BE2C (cell line): ENCODE results near the gene TXNRD1.

Source experiments
- DNase-seq: peaks from one replicate; pipeline ENCODE4 v3.0.0-alpha.2; 2020
- H3K27me3 ChIP-seq: fragments of 250-450 bp; sonication (Bioruptor Pico); 2 replicates; pipeline ENCODE4 v1.5.1; 2020; ENCODE audit warnings: mild to moderate bottlenecking
- H3K36me3 ChIP-seq: fragments of 250-450 bp; sonication (Bioruptor Pico); 2 replicates; pipeline ENCODE4 v1.5.1; 2020; ENCODE audit warnings: mild to moderate bottlenecking
- H3K4me1 ChIP-seq: fragments of 250-450 bp; sonication (Bioruptor Pico); 2 replicates; pipeline ENCODE4 v1.5.1; 2020
- H3K4me3 ChIP-seq: 2 replicates; pipeline ENCODE4 v1.5.1; 2011; ENCODE audit warnings: low read depth, low read length
- H3K9me3 ChIP-seq: fragments of 250-450 bp; sonication (Bioruptor Pico); 2 replicates; pipeline ENCODE4 v1.5.1; 2020
- TF ChIP-seq, protein P1 (sequence below): IDR thresholded peaks from 2 replicates; pipeline ENCODE4 v1.5.1; 2012; ENCODE audit warnings: mild to moderate bottlenecking, low read depth, low read length

TXNRD1 gene

GRCh38 chr12:104345234-104346066 lies 129.9 kb downstream of the TXNRD1 start:
- Histone ChIP-seq H3K36me3 (peaks cover 79% of the 10 kb centered on the region), H3K27me3 (no peaks in the 10 kb centered on the region)
- TF ChIP-seq, protein P1, sequence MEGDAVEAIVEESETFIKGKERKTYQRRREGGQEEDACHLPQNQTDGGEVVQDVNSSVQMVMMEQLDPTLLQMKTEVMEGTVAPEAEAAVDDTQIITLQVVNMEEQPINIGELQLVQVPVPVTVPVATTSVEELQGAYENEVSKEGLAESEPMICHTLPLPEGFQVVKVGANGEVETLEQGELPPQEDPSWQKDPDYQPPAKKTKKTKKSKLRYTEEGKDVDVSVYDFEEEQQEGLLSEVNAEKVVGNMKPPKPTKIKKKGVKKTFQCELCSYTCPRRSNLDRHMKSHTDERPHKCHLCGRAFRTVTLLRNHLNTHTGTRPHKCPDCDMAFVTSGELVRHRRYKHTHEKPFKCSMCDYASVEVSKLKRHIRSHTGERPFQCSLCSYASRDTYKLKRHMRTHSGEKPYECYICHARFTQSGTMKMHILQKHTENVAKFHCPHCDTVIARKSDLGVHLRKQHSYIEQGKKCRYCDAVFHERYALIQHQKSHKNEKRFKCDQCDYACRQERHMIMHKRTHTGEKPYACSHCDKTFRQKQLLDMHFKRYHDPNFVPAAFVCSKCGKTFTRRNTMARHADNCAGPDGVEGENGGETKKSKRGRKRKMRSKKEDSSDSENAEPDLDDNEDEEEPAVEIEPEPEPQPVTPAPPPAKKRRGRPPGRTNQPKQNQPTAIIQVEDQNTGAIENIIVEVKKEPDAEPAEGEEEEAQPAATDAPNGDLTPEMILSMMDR = no peak

DNA sequence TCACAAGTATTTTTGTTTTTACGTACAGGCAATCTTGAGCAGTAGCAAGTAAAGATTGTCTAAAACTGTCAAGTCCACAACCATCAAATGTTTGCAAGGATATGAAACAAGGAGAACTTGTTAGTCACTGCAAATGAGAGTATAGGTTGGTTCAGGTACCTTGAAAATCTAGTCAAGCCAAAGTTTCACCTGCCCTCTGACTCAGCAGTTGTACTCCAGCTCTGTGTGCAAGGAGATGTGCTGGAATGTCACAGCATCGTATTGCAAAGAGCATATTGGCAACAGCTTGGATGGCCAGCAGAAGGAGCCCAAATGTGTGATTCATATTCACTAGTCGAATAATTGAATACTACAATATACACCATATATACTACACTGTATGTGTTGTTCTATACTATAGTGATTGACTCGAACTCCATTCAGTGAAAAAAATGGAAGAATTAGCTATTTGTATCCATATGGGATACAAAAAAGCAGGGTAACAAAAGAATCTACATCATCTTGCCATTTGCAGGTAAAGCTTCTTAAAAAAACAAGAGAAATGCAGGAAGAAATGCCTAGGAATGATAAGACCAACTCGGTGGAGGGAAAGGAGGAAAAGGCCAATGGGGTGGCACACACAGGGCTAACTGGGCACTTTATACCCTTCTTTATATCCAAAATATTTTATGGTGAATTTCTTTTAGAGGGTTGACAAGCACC lies 131.9 kb downstream of the TXNRD1 start:
- DNase-seq = no peak
- H3K9me3 ChIP-seq = no peaks in the 10 kb centered on the region
- no peaks in the 10 kb centered on the region for H3K27me3 ChIP-seq
- no peak overlapping the region for H3K4me3 ChIP-seq
- TF ChIP-seq, protein P1 = no peak
- H3K36me3 ChIP-seq = peaks cover 79% of the 10 kb centered on the region
- H3K4me1 ChIP-seq = no peaks in the 10 kb centered on the region

More at GRCh38 chr12:104345234-104346066, 129.9 kb downstream of the TXNRD1 start:
- Histone ChIP-seq H3K4me3 (no peak overlapping the region), H3K4me1 (no peaks in the 10 kb centered on the region), H3K9me3 (no peaks in the 10 kb centered on the region)
- no peak for DNase-seq

DNA sequence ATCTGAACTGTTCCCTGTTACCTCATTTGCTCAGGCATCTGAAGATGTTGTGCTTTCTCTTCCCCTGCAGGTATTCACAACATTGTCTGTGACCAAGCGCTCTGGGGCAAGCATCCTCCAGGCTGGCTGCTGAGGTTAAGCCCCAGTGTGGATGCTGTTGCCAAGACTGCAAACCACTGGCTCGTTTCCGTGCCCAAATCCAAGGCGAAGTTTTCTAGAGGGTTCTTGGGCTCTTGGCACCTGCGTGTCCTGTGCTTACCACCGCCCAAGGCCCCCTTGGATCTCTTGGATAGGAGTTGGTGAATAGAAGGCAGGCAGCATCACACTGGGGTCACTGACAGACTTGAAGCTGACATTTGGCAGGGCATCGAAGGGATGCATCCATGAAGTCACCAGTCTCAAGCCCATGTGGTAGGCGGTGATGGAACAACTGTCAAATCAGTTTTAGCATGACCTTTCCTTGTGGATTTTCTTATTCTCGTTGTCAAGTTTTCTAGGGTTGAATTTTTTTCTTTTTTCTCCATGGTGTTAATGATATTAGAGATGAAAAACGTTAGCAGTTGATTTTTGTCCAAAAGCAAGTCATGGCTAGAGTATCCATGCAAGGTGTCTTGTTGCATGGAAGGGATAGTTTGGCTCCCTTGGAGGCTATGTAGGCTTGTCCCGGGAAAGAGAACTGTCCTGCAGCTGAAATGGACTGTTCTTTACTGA lies 132.9 kb downstream of the TXNRD1 start:
- peaks cover 71% of the 10 kb centered on the region for H3K36me3 ChIP-seq
- H3K4me3 ChIP-seq = no peak overlapping the region
- H3K9me3 ChIP-seq = no peaks in the 10 kb centered on the region
- TF ChIP-seq, protein P1 = no peak
- no peaks in the 10 kb centered on the region; the same call in 1 of the 2 replicates for H3K4me1 ChIP-seq
- no peaks in the 10 kb centered on the region for H3K27me3 ChIP-seq
- no peak for DNase-seq

DNA sequence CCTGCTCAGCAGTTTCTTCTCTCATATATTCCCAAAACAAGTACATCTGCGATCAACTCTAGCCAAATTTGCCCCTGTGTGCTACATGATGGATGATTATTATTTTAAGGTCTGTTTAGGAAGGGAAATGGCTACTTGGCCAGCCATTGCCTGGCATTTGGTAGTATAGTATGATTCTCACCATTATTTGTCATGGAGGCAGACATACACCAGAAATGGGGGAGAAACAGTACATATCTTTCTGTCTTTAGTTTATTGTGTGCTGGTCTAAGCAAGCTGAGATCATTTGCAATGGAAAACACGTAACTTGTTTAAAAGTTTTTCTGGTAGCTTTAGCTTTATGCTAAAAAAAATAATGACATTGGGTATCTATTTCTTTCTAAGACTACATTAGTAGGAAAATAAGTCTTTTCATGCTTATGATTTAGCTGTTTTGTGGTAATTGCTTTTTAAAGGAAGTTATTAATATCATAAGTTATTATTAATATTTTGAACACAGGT lies 133.5 kb downstream of the TXNRD1 start:
- peaks cover 70% of the 10 kb centered on the region for H3K36me3 ChIP-seq
- TF ChIP-seq, protein P1 = no peak
- no peaks in the 10 kb centered on the region; the same call in 1 of the 2 replicates for H3K4me1 ChIP-seq

DNA sequence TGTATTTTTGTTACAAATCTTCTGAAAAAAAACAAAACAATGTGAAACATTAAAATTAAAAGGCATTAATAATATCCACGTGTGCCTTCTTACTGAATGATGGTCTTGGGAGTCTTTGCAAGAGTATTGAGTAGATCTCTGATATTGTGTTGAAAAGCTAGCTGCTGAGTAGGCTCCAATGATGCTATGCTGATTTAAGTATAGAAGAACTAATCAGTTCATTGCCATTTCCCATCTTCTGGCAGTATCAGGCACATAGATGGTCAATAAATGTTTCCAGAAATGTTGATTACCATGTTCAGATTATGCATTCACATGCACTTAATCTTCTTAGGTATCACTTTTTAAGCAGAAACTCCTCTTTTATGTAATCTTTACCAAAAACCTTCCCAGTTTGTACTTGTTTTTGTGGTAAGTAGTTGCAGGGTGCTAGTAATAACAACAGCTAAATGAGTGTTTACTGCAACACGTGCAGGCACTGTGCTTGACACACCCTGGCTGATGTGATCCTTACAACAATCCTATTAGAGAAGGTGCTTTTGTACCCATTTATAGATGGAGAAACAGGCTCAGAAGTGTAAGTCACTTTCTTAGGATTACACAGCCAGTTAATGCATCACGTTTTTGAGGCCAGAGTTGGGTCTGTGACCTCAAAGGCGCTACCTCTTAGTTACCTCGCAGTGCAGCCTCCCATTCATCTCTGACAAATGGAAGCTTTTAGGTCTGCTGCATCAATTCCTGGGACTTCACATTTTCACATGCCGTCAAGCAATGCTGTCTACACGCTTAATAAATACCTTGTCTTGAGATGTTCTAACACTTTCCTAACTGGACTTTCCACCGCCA lies 134.9 kb downstream of the TXNRD1 start:
- DNase-seq = no peak
- H3K36me3 ChIP-seq = peaks cover 69% of the 10 kb centered on the region
- no peaks in the 10 kb centered on the region; the same call in 1 of the 2 replicates for H3K4me1 ChIP-seq
- TF ChIP-seq, protein P1 = no peak
- no peaks in the 10 kb centered on the region for H3K9me3 ChIP-seq
- H3K4me3 ChIP-seq = no peak overlapping the region
- H3K27me3 ChIP-seq = no peaks in the 10 kb centered on the region

More for the DNA sequence above, 133.5 kb downstream of the TXNRD1 start:
- H3K9me3 ChIP-seq = no peaks in the 10 kb centered on the region
- no peak overlapping the region for H3K4me3 ChIP-seq
- H3K27me3 ChIP-seq = no peaks in the 10 kb centered on the region
- no peak for DNase-seq
